ENCODE measurements around the gene STON2.

STON2 gene

DNA sequence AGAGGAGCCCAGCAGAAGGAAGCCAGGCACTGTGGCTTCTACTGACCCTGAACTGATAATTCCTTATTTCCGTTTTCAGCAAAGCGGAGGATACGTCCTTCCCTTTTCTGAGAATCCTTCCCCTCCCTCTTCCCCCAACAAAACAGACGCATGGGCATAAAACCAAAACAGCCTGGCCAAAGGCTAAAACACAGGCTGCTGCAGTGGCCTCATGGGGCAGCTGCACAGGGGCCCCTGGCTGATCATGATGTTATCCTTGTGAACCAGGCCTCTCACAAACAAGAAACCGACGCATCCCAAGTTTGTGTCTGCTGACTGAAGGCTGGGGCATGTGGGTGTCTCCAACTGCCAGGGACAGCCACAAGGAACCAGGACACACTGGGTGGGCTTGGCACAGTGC is 23.4 kb upstream of the STON2 start:
- no peak for DNase-seq (ENCODE audit: low read depth)

DNA sequence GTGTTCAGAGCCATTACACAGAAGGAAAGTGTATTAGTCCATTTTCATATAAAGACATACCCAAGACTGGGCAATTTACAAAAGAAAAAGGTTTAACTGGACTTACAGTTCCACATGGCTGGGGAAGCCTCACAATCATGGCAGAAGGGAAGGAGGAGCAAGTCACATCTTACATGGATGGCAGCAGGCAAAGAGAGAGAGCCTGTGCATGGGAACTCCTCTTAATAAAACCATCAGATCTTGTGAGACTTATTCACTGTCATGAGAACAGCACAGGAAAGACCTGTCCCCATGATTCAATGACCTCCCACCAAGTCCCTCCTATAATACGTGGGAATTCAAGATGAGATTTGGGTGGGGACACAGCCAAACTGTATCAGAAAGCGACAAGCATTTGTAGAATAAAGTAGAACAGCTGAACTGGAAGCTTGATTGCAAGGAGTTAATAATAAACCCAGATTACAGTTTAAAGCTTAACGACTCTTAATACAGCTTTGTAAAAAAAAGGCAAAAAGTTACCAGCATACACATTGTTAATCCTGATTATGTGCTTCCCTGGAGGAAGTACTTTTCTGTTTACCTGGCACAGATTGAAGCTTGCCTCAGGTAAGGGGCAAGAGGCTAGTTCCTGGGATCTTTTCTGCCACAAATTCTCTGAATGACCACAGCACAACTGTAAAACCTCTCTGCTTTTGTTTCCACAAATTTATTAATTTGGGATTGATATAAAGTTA is 18.1 kb upstream of the STON2 start:
- DNase-seq (ENCODE audit: low read depth) = no peak

DNA sequence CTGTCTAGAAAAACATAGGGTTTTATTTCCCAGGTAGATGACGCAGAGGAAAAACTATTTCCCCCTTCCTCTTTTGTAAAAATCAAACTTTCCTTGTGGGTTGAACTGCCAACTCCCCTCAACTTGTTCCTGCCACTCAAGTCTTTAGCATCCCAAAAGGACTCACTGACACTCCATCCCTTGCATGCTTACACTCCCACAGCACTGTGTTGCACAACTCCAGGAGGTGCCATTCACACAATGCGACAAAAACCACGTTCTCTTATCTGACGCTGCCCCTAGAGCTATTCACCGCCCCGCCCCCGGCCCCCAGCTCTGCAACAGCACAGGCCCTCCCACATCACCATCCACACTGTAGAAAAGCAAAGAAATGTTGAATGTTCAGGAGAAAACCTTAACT is 16.9 kb upstream of the STON2 start:
- DNase-seq (ENCODE audit: low read depth) = no peak

DNA sequence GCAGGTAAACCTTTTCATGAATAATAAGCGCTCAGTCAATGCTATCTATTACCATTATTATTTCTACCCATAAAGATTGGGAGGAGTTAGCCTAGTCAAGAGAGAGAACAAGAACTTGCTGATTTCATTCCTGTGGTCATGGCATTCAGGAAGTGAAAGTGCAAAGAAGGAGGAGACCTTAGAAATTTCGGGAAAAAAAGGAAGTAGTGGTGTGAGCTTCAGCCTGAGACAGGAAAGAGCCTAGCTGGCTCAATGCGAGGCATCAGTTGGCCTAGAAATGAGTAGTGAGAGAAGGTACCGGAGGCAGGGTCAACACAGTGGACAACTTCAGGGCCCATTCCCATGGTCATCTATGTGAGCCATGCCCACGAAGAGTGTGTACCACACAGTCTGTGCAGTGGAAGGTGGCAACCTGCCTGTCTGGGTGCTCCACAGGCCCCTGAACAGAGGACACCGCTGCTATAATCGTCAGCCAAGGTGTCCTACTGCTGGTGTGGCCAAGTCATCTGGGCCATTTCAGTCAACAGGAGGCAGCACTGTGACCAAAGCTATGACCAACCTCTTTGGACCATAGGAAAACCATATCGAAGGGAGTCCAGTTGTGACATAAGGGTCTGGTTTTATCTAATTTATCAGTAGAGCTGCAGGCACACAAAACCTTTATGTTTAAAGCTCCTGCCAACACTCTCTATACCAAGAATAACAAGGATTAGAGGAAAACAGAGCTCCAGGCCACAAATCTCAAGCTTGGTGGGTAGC is 16.2 kb upstream of the STON2 start:
- DNase-seq (ENCODE audit: low read depth) = no peak

- no peak for DNase-seq (ENCODE audit: low read depth)
Measured at GRCh38 chr14:81415781-81416180, 15.7 kb upstream of the STON2 start.

GRCh38 chr14:81414123-81414522 is 14.0 kb upstream of the STON2 start:
- no peak for DNase-seq (ENCODE audit: low read depth)

GRCh38 chr14:81412779-81413178 is 12.7 kb upstream of the STON2 start:
- DNase-seq (ENCODE audit: low read depth) = no peak

GRCh38 chr14:81408595-81408994 is 8.5 kb upstream of the STON2 start:
- DNase-seq (ENCODE audit: low read depth) = no peak

- DNase-seq (ENCODE audit: low read depth) = peak; percentile 59
Measured at GRCh38 chr14:81406863-81407262, 6.7 kb upstream of the STON2 start.

GRCh38 chr14:81402123-81402495 is 2.0 kb upstream of the STON2 start:
- peak; percentile 42 for DNase-seq (ENCODE audit: low read depth)

- DNase-seq (ENCODE audit: low read depth) = peak; percentile 90
Measured at GRCh38 chr14:81401420-81402122, 1.4 kb upstream of the STON2 start.

- DNase-seq (ENCODE audit: low read depth) = peak; percentile 91
Measured at GRCh38 chr14:81400852-81401251, 728 bp upstream of the STON2 start.

GRCh38 chr14:81398196-81398891 is 1.8 kb downstream of the STON2 start:
- DNase-seq (ENCODE audit: low read depth) = no peak

DNA sequence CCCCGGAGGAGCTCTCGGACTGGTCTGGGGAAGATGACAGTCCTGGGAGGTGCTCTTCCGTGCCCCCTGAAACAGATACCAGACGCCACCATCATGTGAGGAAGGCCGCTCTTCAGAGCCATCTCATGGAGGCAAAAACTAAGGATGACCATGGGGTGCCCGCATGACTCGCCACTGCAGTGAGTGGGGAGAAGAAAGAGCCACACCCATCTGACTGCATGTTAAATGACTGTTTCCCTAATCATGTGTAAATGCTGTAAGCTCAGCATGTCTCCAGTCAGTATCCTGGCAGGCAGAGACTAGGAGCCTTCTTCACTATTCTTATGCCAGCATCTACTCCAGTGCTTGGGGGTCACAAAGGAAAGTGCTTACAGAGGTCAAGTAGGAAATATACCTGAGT is 4.0 kb downstream of the STON2 start:
- no peak for DNase-seq (ENCODE audit: low read depth)

- no peak for DNase-seq (ENCODE audit: low read depth)
Measured at GRCh38 chr14:81394739-81395138, 5.4 kb downstream of the STON2 start.

GRCh38 chr14:81392976-81393643 is 7.0 kb downstream of the STON2 start:
- DNase-seq (ENCODE audit: low read depth) = no peak

DNA sequence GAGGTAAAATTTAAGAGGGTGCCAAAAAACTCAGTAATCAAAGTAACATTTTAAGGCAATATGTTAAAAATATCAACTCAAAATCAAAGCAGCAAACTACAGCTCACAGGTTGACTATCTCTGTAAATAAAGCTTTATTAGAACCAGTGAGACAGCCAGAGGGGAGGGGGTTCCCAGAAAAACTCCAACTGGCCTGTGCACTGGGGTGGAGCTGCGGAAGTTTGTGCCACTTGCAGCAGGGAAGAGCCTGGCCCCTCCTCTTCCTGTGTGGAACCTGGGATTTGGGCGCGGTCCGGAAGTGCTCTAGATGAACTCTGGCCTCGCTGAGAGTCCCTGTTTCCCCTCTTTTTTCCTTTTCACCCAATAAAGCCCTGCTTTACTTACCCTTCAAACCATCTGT is 8.1 kb downstream of the STON2 start:
- no peak for DNase-seq (ENCODE audit: low read depth)

- no peak for DNase-seq (ENCODE audit: low read depth)
Measured at GRCh38 chr14:81390696-81391095, 9.4 kb downstream of the STON2 start.

GRCh38 chr14:81388336-81388735 is 11.8 kb downstream of the STON2 start:
- no peak for DNase-seq (ENCODE audit: low read depth)

DNA sequence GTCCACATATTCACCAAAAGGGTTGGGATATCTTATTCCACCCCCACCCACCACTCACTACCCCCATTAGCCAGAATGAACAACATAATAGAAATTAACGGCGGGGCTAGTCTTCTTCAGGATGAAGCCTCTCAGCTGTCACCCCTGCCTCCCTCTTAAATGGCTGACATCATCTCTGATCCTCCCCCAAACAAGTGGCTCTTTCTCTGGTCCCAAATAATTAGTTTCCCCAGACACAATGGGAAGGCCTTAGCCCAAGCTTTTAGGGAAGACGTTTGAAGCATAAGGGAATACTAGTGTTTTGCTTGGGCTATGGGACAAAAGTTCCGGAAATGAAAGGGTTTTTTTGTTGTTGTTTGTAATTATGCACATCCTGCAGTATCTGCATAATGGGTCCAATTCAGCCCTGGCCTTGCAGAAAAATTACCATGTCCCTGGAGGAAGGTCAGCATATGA is 13.8 kb downstream of the STON2 start:
- DNase-seq (ENCODE audit: low read depth) = no peak

GRCh38 chr14:81385886-81386285 is 14.2 kb downstream of the STON2 start:
- DNase-seq (ENCODE audit: low read depth) = no peak

GRCh38 chr14:81385419-81385818 is 14.7 kb downstream of the STON2 start:
- DNase-seq (ENCODE audit: low read depth) = no peak

All from iris pigment epithelial cell (primary cell).